RWPE1 (cell line): ENCODE measurements around the gene TTLL9.
"Not testable (repeated sequence)": the region's sequence is repeated elsewhere in the genome, so short reads cannot be mapped to it uniquely, and the experiment has no call there.

Source experiments
- CTCF ChIA-PET: fragments of 350-600 bp; sonication (Branson Sonifier 250); formaldehyde crosslinking; extraction: SDS; loops from one replicate; lab custom pipeline; 2021; lab: Yijun Ruan, JAX
- POLR2A ChIA-PET: fragments of 400-600 bp; formaldehyde crosslinking; extraction: SDS; loops from one replicate; lab custom pipeline; 2020; ENCODE audit warnings: antibody characterized with exemption; ENCODE audit not compliant: low non-redundant PET; lab: Yijun Ruan, JAX
- DNase-seq: peaks from one replicate; pipeline ENCODE4 v3.0.0; 2012; ENCODE audit warnings: low spot score
- H3K27ac ChIP-seq: fragments of 450-650 bp; 2 replicates; pipeline ENCODE4 v1.5.1; 2017
- CTCF ChIP-seq: fragments of 450-650 bp; conservative IDR thresholded peaks from 2 replicates; pipeline ENCODE4 v1.5.1; 2017; ENCODE audit warnings: low read depth, mild to moderate bottlenecking

TTLL9 gene

GRCh38 chr20:31922588-31922987, 52.2 kb downstream of the TTLL9 start:
- no peak for DNase-seq
- H3K27ac ChIP-seq, result no peak overlapping the region
- no peak for TF ChIP-seq CTCF
- ChIA-PET CTCF (interaction anchor here (0.6 kb wide), 2 partner anchors 76 to 236 kb away, joined by 3 to 8 read pairs; no protein-coding TSS in a partner anchor), POLR2A (interaction anchor here (1.1 kb wide), 1 partner anchor 120 kb away, joined by 3 read pairs; no protein-coding TSS in a partner anchor)

GRCh38 chr20:31923388-31924331, 53.2 kb downstream of the TTLL9 start:
- no peak for TF ChIP-seq CTCF
- DNase-seq, result no peak
- ChIA-PET CTCF (interaction anchor here (0.6 kb wide), 2 partner anchors 20 to 146 kb away, joined by 3 read pairs; no protein-coding TSS in a partner anchor), POLR2A (interaction anchor here (1.1 kb wide), 1 partner anchor 119 kb away, joined by 3 read pairs; no protein-coding TSS in a partner anchor)
- H3K27ac ChIP-seq, result no peak overlapping the region

GRCh38 chr20:31924561-31924960, 54.1 kb downstream of the TTLL9 start:
- TF ChIP-seq CTCF, result no peak
- no peak for DNase-seq
- CTCF ChIA-PET, result interaction anchor here (0.6 kb wide), 1 partner anchor 147 kb away, joined by 3 read pairs; no protein-coding TSS in a partner anchor
- POLR2A ChIA-PET, result no interaction called here
- H3K27ac ChIP-seq, result no peak overlapping the region

- POLR2A ChIA-PET, result no interaction called here
- CTCF ChIA-PET, result no interaction called here
- no peak for TF ChIP-seq CTCF
- DNase-seq, result no peak
- no peak overlapping the region for H3K27ac ChIP-seq
Observed at GRCh38 chr20:31925631-31926030, 55.2 kb downstream of the TTLL9 start.

GRCh38 chr20:31926493-31926892, 56.1 kb downstream of the TTLL9 start:
- no peak for DNase-seq
- no peak for TF ChIP-seq CTCF
- H3K27ac ChIP-seq, result no peak overlapping the region
- ChIA-PET POLR2A (no interaction called here), CTCF (no interaction called here)

- no peak overlapping the region for H3K27ac ChIP-seq
- CTCF ChIA-PET, result interaction anchor here (0.5 kb wide), 1 partner anchor 45 kb away, joined by 4 read pairs; no protein-coding TSS in a partner anchor
- DNase-seq, result no peak
- POLR2A ChIA-PET, result no interaction called here
- TF ChIP-seq CTCF, result no peak
Observed at GRCh38 chr20:31927627-31928159, 57.3 kb downstream of the TTLL9 start.

- POLR2A ChIA-PET, DNase-seq, CTCF ChIA-PET: not testable (repeated sequence)
Observed at GRCh38 chr20:31929631-31930030, 59.2 kb downstream of the TTLL9 start.

More at GRCh38 chr20:31929631-31930030, 59.2 kb downstream of the TTLL9 start:
- H3K27ac ChIP-seq, result not testable (repeated sequence)
